ENCODE data around the gene OR6B1. TPM values are rescaled to one million over a fixed set of nuclear protein-coding genes. Genes with fewer than 3 reads are reported as not detected.

OR6B1 gene
- total and polyA plus RNA-seq, 2 experiments from 2014 or later: not detected

DNA sequence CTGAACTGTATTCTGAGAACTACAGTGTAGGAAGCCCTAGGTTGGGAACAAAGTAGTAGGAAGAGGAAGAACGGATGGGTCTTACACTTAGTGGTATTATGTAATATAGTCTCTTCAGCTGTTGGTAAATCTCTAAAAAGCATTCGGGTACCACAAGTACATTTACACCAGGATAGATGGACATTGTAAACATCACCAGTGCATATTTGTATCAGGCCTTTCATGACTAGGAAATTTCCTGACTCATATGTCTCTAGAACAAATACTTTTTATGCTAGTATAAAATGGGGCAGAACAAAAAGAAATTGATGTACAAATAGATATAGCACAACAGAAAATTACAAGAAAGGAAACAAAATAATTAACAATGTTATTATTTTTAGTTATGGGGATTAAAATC, 21.5 kb upstream of the OR6B1 start:
- Histone ChIP-seq H2AFZ (no peak overlapping the region), H3K4me3 (no peak overlapping the region)

More for the DNA sequence above, 21.5 kb upstream of the OR6B1 start:
- H3K4me3 Mint-ChIP-seq: no peak overlapping the region
- no peak overlapping the region for H3K27ac ChIP-seq (ENCODE audit: low read depth)
- H3K9me2 ChIP-seq (ENCODE audit: insufficient read depth): peaks cover 19% of the 10 kb centered on the region
- H3K9me3 Mint-ChIP-seq: no peaks in the 10 kb centered on the region
- no peaks in the 10 kb centered on the region for H3K4me1 ChIP-seq (ENCODE audit: insufficient read depth)
- H3K36me3 Mint-ChIP-seq (ENCODE audit: low read depth): no peaks in the 10 kb centered on the region
- TF ChIP-seq POLR2AphosphoS5 (IDR thresholded peaks at IDR 0.05; ENCODE audit: low read depth): no peak
- TF ChIP-seq JUNB (IDR thresholded peaks at IDR 0.05; ENCODE audit: unreplicated experiment): no peak
- TF ChIP-seq, protein P1, sequence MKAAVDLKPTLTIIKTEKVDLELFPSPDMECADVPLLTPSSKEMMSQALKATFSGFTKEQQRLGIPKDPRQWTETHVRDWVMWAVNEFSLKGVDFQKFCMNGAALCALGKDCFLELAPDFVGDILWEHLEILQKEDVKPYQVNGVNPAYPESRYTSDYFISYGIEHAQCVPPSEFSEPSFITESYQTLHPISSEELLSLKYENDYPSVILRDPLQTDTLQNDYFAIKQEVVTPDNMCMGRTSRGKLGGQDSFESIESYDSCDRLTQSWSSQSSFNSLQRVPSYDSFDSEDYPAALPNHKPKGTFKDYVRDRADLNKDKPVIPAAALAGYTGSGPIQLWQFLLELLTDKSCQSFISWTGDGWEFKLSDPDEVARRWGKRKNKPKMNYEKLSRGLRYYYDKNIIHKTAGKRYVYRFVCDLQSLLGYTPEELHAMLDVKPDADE (IDR thresholded peaks at IDR 0.05): no peak
- TF ChIP-seq NANOG (IDR thresholded peaks at IDR 0.05; ENCODE audit: borderline replicate concordance): no peak
- no peak for TF ChIP-seq EZH2 (IDR thresholded peaks at IDR 0.05; ENCODE audit: low read depth, unreplicated experiment)
- no peak for TF ChIP-seq STAT1 (IDR thresholded peaks at IDR 0.05; ENCODE audit: unreplicated experiment)
- TF ChIP-seq, protein P2, sequence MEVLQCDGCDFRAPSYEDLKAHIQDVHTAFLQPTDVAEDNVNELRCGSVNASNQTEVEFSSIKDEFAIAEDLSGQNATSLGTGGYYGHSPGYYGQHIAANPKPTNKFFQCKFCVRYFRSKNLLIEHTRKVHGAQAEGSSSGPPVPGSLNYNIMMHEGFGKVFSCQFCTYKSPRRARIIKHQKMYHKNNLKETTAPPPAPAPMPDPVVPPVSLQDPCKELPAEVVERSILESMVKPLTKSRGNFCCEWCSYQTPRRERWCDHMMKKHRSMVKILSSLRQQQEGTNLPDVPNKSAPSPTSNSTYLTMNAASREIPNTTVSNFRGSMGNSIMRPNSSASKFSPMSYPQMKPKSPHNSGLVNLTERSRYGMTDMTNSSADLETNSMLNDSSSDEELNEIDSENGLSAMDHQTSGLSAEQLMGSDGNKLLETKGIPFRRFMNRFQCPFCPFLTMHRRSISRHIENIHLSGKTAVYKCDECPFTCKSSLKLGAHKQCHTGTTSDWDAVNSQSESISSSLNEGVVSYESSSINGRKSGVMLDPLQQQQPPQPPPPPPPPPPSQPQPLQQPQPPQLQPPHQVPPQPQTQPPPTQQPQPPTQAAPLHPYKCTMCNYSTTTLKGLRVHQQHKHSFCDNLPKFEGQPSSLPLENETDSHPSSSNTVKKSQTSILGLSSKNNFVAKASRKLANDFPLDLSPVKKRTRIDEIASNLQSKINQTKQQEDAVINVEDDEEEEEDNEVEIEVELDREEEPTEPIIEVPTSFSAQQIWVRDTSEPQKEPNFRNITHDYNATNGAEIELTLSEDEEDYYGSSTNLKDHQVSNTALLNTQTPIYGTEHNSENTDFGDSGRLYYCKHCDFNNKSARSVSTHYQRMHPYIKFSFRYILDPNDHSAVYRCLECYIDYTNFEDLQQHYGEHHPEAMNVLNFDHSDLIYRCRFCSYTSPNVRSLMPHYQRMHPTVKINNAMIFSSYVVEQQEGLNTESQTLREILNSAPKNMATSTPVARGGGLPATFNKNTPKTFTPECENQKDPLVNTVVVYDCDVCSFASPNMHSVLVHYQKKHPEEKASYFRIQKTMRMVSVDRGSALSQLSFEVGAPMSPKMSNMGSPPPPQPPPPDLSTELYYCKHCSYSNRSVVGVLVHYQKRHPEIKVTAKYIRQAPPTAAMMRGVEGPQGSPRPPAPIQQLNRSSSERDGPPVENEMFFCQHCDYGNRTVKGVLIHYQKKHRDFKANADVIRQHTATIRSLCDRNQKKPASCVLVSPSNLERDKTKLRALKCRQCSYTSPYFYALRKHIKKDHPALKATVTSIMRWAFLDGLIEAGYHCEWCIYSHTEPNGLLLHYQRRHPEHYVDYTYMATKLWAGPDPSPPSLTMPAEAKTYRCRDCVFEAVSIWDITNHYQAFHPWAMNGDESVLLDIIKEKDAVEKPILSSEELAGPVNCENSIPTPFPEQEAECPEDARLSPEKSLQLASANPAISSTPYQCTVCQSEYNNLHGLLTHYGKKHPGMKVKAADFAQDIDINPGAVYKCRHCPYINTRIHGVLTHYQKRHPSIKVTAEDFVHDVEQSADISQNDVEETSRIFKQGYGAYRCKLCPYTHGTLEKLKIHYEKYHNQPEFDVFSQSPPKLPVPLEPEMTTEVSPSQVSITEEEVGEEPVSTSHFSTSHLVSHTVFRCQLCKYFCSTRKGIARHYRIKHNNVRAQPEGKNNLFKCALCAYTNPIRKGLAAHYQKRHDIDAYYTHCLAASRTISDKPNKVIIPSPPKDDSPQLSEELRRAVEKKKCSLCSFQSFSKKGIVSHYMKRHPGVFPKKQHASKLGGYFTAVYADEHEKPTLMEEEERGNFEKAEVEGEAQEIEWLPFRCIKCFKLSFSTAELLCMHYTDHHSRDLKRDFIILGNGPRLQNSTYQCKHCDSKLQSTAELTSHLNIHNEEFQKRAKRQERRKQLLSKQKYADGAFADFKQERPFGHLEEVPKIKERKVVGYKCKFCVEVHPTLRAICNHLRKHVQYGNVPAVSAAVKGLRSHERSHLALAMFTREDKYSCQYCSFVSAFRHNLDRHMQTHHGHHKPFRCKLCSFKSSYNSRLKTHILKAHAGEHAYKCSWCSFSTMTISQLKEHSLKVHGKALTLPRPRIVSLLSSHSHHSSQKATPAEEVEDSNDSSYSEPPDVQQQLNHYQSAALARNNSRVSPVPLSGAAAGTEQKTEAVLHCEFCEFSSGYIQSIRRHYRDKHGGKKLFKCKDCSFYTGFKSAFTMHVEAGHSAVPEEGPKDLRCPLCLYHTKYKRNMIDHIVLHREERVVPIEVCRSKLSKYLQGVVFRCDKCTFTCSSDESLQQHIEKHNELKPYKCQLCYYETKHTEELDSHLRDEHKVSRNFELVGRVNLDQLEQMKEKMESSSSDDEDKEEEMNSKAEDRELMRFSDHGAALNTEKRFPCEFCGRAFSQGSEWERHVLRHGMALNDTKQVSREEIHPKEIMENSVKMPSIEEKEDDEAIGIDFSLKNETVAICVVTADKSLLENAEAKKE (CRISPR knock-in tag; IDR thresholded peaks at IDR 0.05): no peak
- TF ChIP-seq CREB1 (CRISPR knock-in tag; IDR thresholded peaks at IDR 0.05; ENCODE audit: low read depth): no peak
- no peak for TF ChIP-seq ZNF114 (CRISPR knock-in tag; IDR thresholded peaks at IDR 0.05)
- TF ChIP-seq, protein P3, sequence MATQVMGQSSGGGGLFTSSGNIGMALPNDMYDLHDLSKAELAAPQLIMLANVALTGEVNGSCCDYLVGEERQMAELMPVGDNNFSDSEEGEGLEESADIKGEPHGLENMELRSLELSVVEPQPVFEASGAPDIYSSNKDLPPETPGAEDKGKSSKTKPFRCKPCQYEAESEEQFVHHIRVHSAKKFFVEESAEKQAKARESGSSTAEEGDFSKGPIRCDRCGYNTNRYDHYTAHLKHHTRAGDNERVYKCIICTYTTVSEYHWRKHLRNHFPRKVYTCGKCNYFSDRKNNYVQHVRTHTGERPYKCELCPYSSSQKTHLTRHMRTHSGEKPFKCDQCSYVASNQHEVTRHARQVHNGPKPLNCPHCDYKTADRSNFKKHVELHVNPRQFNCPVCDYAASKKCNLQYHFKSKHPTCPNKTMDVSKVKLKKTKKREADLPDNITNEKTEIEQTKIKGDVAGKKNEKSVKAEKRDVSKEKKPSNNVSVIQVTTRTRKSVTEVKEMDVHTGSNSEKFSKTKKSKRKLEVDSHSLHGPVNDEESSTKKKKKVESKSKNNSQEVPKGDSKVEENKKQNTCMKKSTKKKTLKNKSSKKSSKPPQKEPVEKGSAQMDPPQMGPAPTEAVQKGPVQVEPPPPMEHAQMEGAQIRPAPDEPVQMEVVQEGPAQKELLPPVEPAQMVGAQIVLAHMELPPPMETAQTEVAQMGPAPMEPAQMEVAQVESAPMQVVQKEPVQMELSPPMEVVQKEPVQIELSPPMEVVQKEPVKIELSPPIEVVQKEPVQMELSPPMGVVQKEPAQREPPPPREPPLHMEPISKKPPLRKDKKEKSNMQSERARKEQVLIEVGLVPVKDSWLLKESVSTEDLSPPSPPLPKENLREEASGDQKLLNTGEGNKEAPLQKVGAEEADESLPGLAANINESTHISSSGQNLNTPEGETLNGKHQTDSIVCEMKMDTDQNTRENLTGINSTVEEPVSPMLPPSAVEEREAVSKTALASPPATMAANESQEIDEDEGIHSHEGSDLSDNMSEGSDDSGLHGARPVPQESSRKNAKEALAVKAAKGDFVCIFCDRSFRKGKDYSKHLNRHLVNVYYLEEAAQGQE (IDR thresholded peaks at IDR 0.05; ENCODE audit: unreplicated experiment): no peak
- TF ChIP-seq ZNF331 (CRISPR knock-in tag; IDR thresholded peaks at IDR 0.05; ENCODE audit: low read depth): no peak
- TF ChIP-seq, protein P4, sequence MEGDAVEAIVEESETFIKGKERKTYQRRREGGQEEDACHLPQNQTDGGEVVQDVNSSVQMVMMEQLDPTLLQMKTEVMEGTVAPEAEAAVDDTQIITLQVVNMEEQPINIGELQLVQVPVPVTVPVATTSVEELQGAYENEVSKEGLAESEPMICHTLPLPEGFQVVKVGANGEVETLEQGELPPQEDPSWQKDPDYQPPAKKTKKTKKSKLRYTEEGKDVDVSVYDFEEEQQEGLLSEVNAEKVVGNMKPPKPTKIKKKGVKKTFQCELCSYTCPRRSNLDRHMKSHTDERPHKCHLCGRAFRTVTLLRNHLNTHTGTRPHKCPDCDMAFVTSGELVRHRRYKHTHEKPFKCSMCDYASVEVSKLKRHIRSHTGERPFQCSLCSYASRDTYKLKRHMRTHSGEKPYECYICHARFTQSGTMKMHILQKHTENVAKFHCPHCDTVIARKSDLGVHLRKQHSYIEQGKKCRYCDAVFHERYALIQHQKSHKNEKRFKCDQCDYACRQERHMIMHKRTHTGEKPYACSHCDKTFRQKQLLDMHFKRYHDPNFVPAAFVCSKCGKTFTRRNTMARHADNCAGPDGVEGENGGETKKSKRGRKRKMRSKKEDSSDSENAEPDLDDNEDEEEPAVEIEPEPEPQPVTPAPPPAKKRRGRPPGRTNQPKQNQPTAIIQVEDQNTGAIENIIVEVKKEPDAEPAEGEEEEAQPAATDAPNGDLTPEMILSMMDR (conservative IDR thresholded peaks at IDR 0.05; ENCODE audit: low read depth in 2 of 2): no peak
- no peak for TF ChIP-seq EZH2phosphoT487 (IDR thresholded peaks at IDR 0.05; ENCODE audit: unreplicated experiment)
- H3K79me2 ChIP-seq (replicated peaks; ENCODE audit: insufficient read depth): no peaks in the 10 kb centered on the region
- H3K36me3 ChIP-seq (ENCODE audit: insufficient read depth): no peaks in the 10 kb centered on the region
- DNase-seq (ENCODE audit: low spot score): no peak
- no peaks in the 10 kb centered on the region for H3K27me3 Mint-ChIP-seq (ENCODE audit: insufficient read depth, low read depth, poor library complexity)
- no peak overlapping the region for H3K27ac Mint-ChIP-seq
- H3K27me3 ChIP-seq (ENCODE audit: insufficient read depth): no peaks in the 10 kb centered on the region
- H3F3A ChIP-seq (replicated peaks; ENCODE audit: low read depth): no peaks in the 10 kb centered on the region
- no peak overlapping the region for H3K4me2 ChIP-seq
- no peak for ATAC-seq
- H4K20me1 ChIP-seq (replicated peaks; ENCODE audit: insufficient read depth): no peaks in the 10 kb centered on the region
- no peaks in the 10 kb centered on the region for H3K4me1 Mint-ChIP-seq
